HG03571 (cell line): ENCODE results near the gene RPL10A.
"Not testable (repeated sequence)": the region's sequence is repeated elsewhere in the genome, so short reads cannot be mapped to it uniquely, and the experiment has no call there.

Source experiments
- ATAC-seq: cut with Tn5 transposase; IDR thresholded peaks from one replicate; pipeline ENCODE4 v1.9.1; 2021; ENCODE audit not compliant: unreplicated experiment

Gene RPL10A

GRCh38 chr6:35508542-35508941, 40.3 kb downstream of the RPL10A start:
- no peak for ATAC-seq

- ATAC-seq, result no peak
Measured at GRCh38 chr6:35510916-35511561, 42.8 kb downstream of the RPL10A start.

- ATAC-seq, result no peak
Measured at GRCh38 chr6:35511562-35511941, 43.4 kb downstream of the RPL10A start.

GRCh38 chr6:35512006-35512405, 43.8 kb downstream of the RPL10A start:
- no peak for ATAC-seq

- no peak for ATAC-seq
Measured at GRCh38 chr6:35512740-35513139, 44.5 kb downstream of the RPL10A start, which contains the start of gene TULP1. TULP1 (minus strand) TSS chr6:35512896; CDS start chr6:35512858, 38 bp downstream.

GRCh38 chr6:35514587-35514986, 46.4 kb downstream of the RPL10A start:
- ATAC-seq, result no peak

GRCh38 chr6:35515939-35516338, 47.7 kb downstream of the RPL10A start:
- ATAC-seq, result not testable (repeated sequence)

- ATAC-seq, result no peak
Measured at GRCh38 chr6:35516712-35517111, 48.5 kb downstream of the RPL10A start.

GRCh38 chr6:35517978-35518377, 49.8 kb downstream of the RPL10A start:
- not testable (repeated sequence) for ATAC-seq

GRCh38 chr6:35518566-35519312, 50.5 kb downstream of the RPL10A start:
- no peak for ATAC-seq

GRCh38 chr6:35519313-35520015, 51.3 kb downstream of the RPL10A start:
- no peak for ATAC-seq
